SK-N-SH (cell line): Measurements from ENCODE around the gene VPS13C. TPM values are rescaled to one million over a fixed set of nuclear protein-coding genes. Genes with fewer than 3 reads are reported as not detected.

Experiments used
- CTCF ChIA-PET: fragments of 300-600, 350-600 bp; formaldehyde crosslinking; extraction: SDS; loops from one replicate; lab custom pipeline; 2021; lab: Yijun Ruan, JAX
- POLR2A ChIA-PET: fragments of 350-600 bp; sonication (Branson Sonifier 250); formaldehyde crosslinking; extraction: SDS; loops from one replicate; lab custom pipeline; 2020; ENCODE audit warnings: antibody characterized with exemption, inconsistent platforms; lab: Yijun Ruan, JAX
- DNase-seq: peaks from one replicate; pipeline ENCODE4 v3.0.0; 2012
- H2AFZ ChIP-seq: fragments of 200-600 bp; sonication (generic); 2 replicates; pipeline ENCODE4 v1.8.1; 2016; ENCODE audit warnings: antibody characterized with exemption, mild to moderate bottlenecking, low read depth
- H3F3A ChIP-seq: fragments of 200-600 bp; sonication (generic); replicated peaks from 2 replicates; pipeline ENCODE3; 2016; ENCODE audit warnings: antibody characterized with exemption, mild to moderate bottlenecking; ENCODE audit not compliant: insufficient read depth
- H3K27ac ChIP-seq, 2 experiments: fragments of 200-500 bp in 1 of 2; fragments of 200-600 bp in 1 of 2; sonication (Bioruptor generic) in 1 of 2; sonication (generic), shearing (Covaris generic) in 1 of 2; 2 replicates each; pipeline versions ENCODE4 v1.5.1 to v1.6.1; 2014 to 2016; ENCODE audit warnings: low read depth in 2 of 2, inconsistent platforms in 1 of 2, low read length in 1 of 2, mild to moderate bottlenecking in 1 of 2, mixed read lengths in 1 of 2
- H3K27me3 ChIP-seq: fragments of 200-600 bp; sonication (generic), shearing (Covaris generic); 2 replicates; pipeline ENCODE4 v1.6.1; 2016; ENCODE audit warnings: mixed run types; ENCODE audit not compliant: insufficient read depth
- H3K36me3 ChIP-seq, 2 experiments: fragments of 200-500 bp in 1 of 2; fragments of 200-600 bp in 1 of 2; sonication (Bioruptor generic) in 1 of 2; sonication (generic) in 1 of 2; replicated peaks in 1 of 2; 2 replicates each; pipeline versions ENCODE3 to v1.5.1; 2014 to 2016; ENCODE audit warnings: low read length in 1 of 2, mild to moderate bottlenecking in 1 of 2; ENCODE audit not compliant: insufficient read depth in 2 of 2, control insufficient read depth in 1 of 2
- H3K4me1 ChIP-seq, 2 experiments: fragments of 200-500 bp in 1 of 2; fragments of 200-600 bp in 1 of 2; sonication (Bioruptor generic) in 1 of 2; sonication (generic), shearing (Covaris generic) in 1 of 2; 2 replicates each; pipeline versions ENCODE4 v1.5.1 to v1.6.1; 2014 to 2016; ENCODE audit warnings: low read depth in 1 of 2, low read length in 1 of 2, mixed run types in 1 of 2; ENCODE audit not compliant: insufficient read depth in 2 of 2, control insufficient read depth in 1 of 2
- H3K4me2 ChIP-seq: fragments of 200-600 bp; sonication (generic), shearing (Covaris generic); 2 replicates; pipeline ENCODE4 v1.6.1; 2017; ENCODE audit warnings: mixed run types
- H3K4me3 ChIP-seq, 2 experiments: fragments of 200-500 bp in 1 of 2; fragments of 200-600 bp in 1 of 2; sonication (Bioruptor generic) in 1 of 2; sonication (generic), shearing (Covaris generic) in 1 of 2; 2 replicates each; pipeline versions ENCODE4 v1.5.1 to v1.8.1; 2014 to 2016; ENCODE audit warnings: low read depth in 2 of 2, inconsistent platforms in 1 of 2, low read length in 1 of 2, mild to moderate bottlenecking in 1 of 2, mixed read lengths in 1 of 2, moderate library complexity in 1 of 2
- H3K79me2 ChIP-seq: fragments of 200-600 bp; sonication (generic); 2 replicates; pipeline ENCODE4 v1.8.1; 2017; ENCODE audit warnings: mild to moderate bottlenecking; ENCODE audit not compliant: insufficient read depth
- H3K9ac ChIP-seq: fragments of 200-600 bp; sonication (generic); 2 replicates; pipeline ENCODE4 v1.6.1; 2017; ENCODE audit warnings: mixed run types
- H3K9me2 ChIP-seq: fragments of 200-600 bp; sonication (generic); 2 replicates; pipeline ENCODE4 v1.6.1; 2017; ENCODE audit warnings: mixed run types
- H3K9me3 ChIP-seq: fragments of 200-600 bp; sonication (generic); 2 replicates; pipeline ENCODE4 v1.6.1; 2017; ENCODE audit warnings: mixed run types, mild to moderate bottlenecking, moderate library complexity
- H4K20me1 ChIP-seq: fragments of 200-600 bp; sonication (generic); 2 replicates; pipeline ENCODE4 v1.6.1; 2017; ENCODE audit warnings: mild to moderate bottlenecking, mixed run types; ENCODE audit not compliant: insufficient read depth
- CTCF ChIP-seq: fragments of 200-600 bp; sonication (generic); IDR thresholded peaks from 2 replicates; pipeline ENCODE4 v1.6.1; 2017; ENCODE audit warnings: antibody characterized with exemption, mild to moderate bottlenecking, moderate library complexity
- EP300 ChIP-seq, 2 experiments: IDR thresholded peaks; 2 replicates each; pipeline versions ENCODE4 v1.4.0 to v1.6.1; 2012; ENCODE audit warnings: borderline replicate concordance in 1 of 2, low read depth in 1 of 2, low read length in 1 of 2
- FOSL2 ChIP-seq: IDR thresholded peaks from 2 replicates; pipeline ENCODE4 v1.4.0; 2012; ENCODE audit warnings: low read depth, mild to moderate bottlenecking, moderate library complexity, borderline replicate concordance
- FOXJ3 ChIP-seq: sonication (generic); formaldehyde crosslinking; IDR thresholded peaks from 2 replicates; pipeline ENCODE4 v1.5.1; 2020; ENCODE audit warnings: mild to moderate bottlenecking, missing genetic modification reagents
- GABPA ChIP-seq: IDR thresholded peaks from 2 replicates; pipeline ENCODE4 v1.4.0; 2012; ENCODE audit warnings: low read depth, mild to moderate bottlenecking
- GATA2 ChIP-seq: sonication (generic); formaldehyde crosslinking; IDR thresholded peaks from 2 replicates; pipeline ENCODE4 v1.5.0; 2020; ENCODE audit warnings: mild to moderate bottlenecking, missing genetic modification reagents
- IRF3 ChIP-seq: fragments of 150-350 bp; IDR thresholded peaks from 2 replicates; pipeline ENCODE4 v1.6.1; 2016; ENCODE audit warnings: mild to moderate bottlenecking, low read depth, low read length
- JUND ChIP-seq: IDR thresholded peaks from 2 replicates; pipeline ENCODE4 v1.4.0; 2012
- MAX ChIP-seq: IDR thresholded peaks from 2 replicates; pipeline ENCODE4 v1.4.0; 2012; ENCODE audit warnings: low read depth
- NFIC ChIP-seq: IDR thresholded peaks from 2 replicates; pipeline ENCODE4 v1.4.0; 2012; ENCODE audit warnings: borderline replicate concordance
- RCOR1 ChIP-seq: fragments of 150-350 bp; IDR thresholded peaks from 2 replicates; pipeline ENCODE4 v1.6.1; 2017; ENCODE audit warnings: antibody characterized with exemption, low read length
- RFX5 ChIP-seq: IDR thresholded peaks from 2 replicates; pipeline ENCODE4 v1.6.1; 2012; ENCODE audit warnings: mild to moderate bottlenecking, improper control_type of control experiment, low read length
- RXRA ChIP-seq: IDR thresholded peaks from 2 replicates; pipeline ENCODE4 v1.4.0; 2012; ENCODE audit warnings: low read depth, mild to moderate bottlenecking, borderline replicate concordance
- SIN3A ChIP-seq: IDR thresholded peaks from 2 replicates; pipeline ENCODE4 v1.6.1; 2012; ENCODE audit warnings: low read depth, mild to moderate bottlenecking, low read length, moderate library complexity, borderline replicate concordance
- SMC3 ChIP-seq: IDR thresholded peaks from 2 replicates; pipeline ENCODE4 v1.6.1; 2012; ENCODE audit warnings: low read depth, low read length, improper control_type of control experiment
- TCF12 ChIP-seq: IDR thresholded peaks from 2 replicates; pipeline ENCODE4 v1.4.0; 2012
- TEAD4 ChIP-seq: IDR thresholded peaks from 2 replicates; pipeline ENCODE4 v1.4.0; 2012; ENCODE audit warnings: mild to moderate bottlenecking, borderline replicate concordance; ENCODE audit not compliant: insufficient read depth
- USF2 ChIP-seq: fragments of 150-350 bp; IDR thresholded peaks from 2 replicates; pipeline ENCODE4 v1.6.1; 2017; ENCODE audit warnings: antibody characterized with exemption, low read length, low read depth, borderline replicate concordance
- YY1 ChIP-seq: IDR thresholded peaks from 2 replicates; pipeline ENCODE4 v1.4.0; 2012; ENCODE audit warnings: low read depth, mild to moderate bottlenecking
- ZBTB33 ChIP-seq: IDR thresholded peaks from 2 replicates; pipeline ENCODE4 v1.4.0; 2012; ENCODE audit warnings: low read depth, borderline replicate concordance
- WGBS: methylation state at CpG from one replicate; pipeline ENCODE4 v1.1.6; 2017; ENCODE audit warnings: low lambda C conversion rate; 5-methylcytosine and 5-hydroxymethylcytosine counted together
- polyA plus RNA-seq, 3 experiments: library from polyadenylated mRNA; depleted of rRNA; stranded (reverse); fragments of >200 nt; gene quantifications; 2 replicates each; pipeline ENCODE4 v1.2.3, GENCODE V29; 2012

Gene VPS13C
- polyA plus RNA-seq, 1 of the 3 experiments (the other 2 are of a cell fraction): 5.7 TPM

- CTCF ChIA-PET: interaction anchor here (0.7 kb wide), 1 partner anchor 167 kb away, joined by 4 read pairs; the partner anchor contains the start of gene VPS13C
- H3K27ac ChIP-seq: no peak overlapping the region
- TF ChIP-seq TCF12 (no peak), SIN3A (no peak), MAX (no peak), RFX5 (no peak), FOXJ3 (CRISPR knock-in tag) (no peak), CTCF (no peak), IRF3 (no peak), GATA2 (no peak), SMC3 (no peak), RXRA (no peak), RCOR1 (no peak), TEAD4 (no peak), NFIC (no peak), USF2 (no peak)
- TF ChIP-seq, all 33 proteins: peak for 0
- Histone ChIP-seq H3K4me1 (no peaks in the 10 kb centered on the region; a peak in 1 of 4 replicates), H3K9me3 (no peaks in the 10 kb centered on the region), H4K20me1 (no peaks in the 10 kb centered on the region), H3F3A (no peaks in the 10 kb centered on the region), H3K4me2 (no peak overlapping the region), H3K79me2 (no peaks in the 10 kb centered on the region), H3K4me3 (no peak overlapping the region), H3K9ac (no peak overlapping the region), H2AFZ (no peak overlapping the region), H3K9me2 (no peaks in the 10 kb centered on the region), H3K36me3 (peaks cover 42 to 66% of the 10 kb centered on the region in 2 experiments), H3K27me3 (no peaks in the 10 kb centered on the region)
- POLR2A ChIA-PET: no interaction called here
- no peak for DNase-seq
Observed at GRCh38 chr15:61893146-61893545, 167.1 kb downstream of the VPS13C start.

- peaks cover 43 to 69% of the 10 kb centered on the region in 2 experiments for H3K36me3 ChIP-seq
- H3F3A ChIP-seq: no peaks in the 10 kb centered on the region
- H3K79me2 ChIP-seq: no peaks in the 10 kb centered on the region
- H4K20me1 ChIP-seq: no peaks in the 10 kb centered on the region
- no peak overlapping the region for H2AFZ ChIP-seq
- no peak overlapping the region for H3K27ac ChIP-seq
- H3K9me2 ChIP-seq: no peaks in the 10 kb centered on the region
- ChIA-PET POLR2A (no interaction called here), CTCF (interaction anchor here (0.6 kb wide), 1 partner anchor 1224 kb away, joined by 4 read pairs; no protein-coding TSS in a partner anchor)
- no peaks in the 10 kb centered on the region; a peak in 1 of 4 replicates for H3K4me1 ChIP-seq
- H3K9ac ChIP-seq: no peak overlapping the region
- whole genome bisulfite sequencing: 80% methylated on average over 1 of the region's 1 CpG
- no peak overlapping the region for H3K4me3 ChIP-seq
- no peaks in the 10 kb centered on the region for H3K27me3 ChIP-seq
- DNase-seq: no peak
- H3K9me3 ChIP-seq: no peaks in the 10 kb centered on the region
- H3K4me2 ChIP-seq: no peak overlapping the region
- TF ChIP-seq SMC3 (no peak), YY1 (no peak), NFIC (no peak), JUND (no peak), MAX (no peak), FOSL2 (no peak), GABPA (no peak), CTCF (no peak), EP300 (IDR thresholded peaks at IDR 0.05; ENCODE audit: borderline replicate concordance in 1 of 2, low read depth in 1 of 2, low read length in 1 of 2) (no peak), ZBTB33 (no peak)
Observed at GRCh38 chr15:61892140-61892539, 168.1 kb downstream of the VPS13C start.
